DND-41 (cell line): ENCODE measurements around the gene COG6.

Source experiments
- ATAC-seq: fragments of 200-7000 bp; cut with Tn5 transposase; 3 replicates; pipeline ENCODE4 v1.9.1; 2021; ENCODE audit warnings: low read depth; ENCODE audit not compliant: insufficient read depth
- DNase-seq: peaks from one replicate; pipeline ENCODE4 v3.0.0-alpha.2; 2020
- H2AFZ ChIP-seq: 2 replicates; pipeline ENCODE4 v1.6.0; 2012; ENCODE audit warnings: low read depth, low read length
- H3K27ac ChIP-seq: 2 replicates; pipeline ENCODE4 v1.5.1; 2012; ENCODE audit warnings: low read length, inconsistent platforms
- H3K27me3 ChIP-seq: fragments of 200-600 bp; sonication (generic); 2 replicates; pipeline ENCODE4 v1.6.0; 2012; ENCODE audit warnings: low read length, mild to moderate bottlenecking, inconsistent platforms; ENCODE audit not compliant: insufficient read depth, poor library complexity
- H3K36me3 ChIP-seq: 2 replicates; pipeline ENCODE4 v1.5.1; 2012; ENCODE audit warnings: low read length, inconsistent platforms; ENCODE audit not compliant: insufficient read depth
- H3K4me1 ChIP-seq: 2 replicates; pipeline ENCODE4 v1.5.1; 2012; ENCODE audit warnings: mild to moderate bottlenecking, low read length; ENCODE audit not compliant: insufficient read depth
- H3K4me2 ChIP-seq: 2 replicates; pipeline ENCODE4 v1.6.0; 2012; ENCODE audit warnings: mild to moderate bottlenecking, moderate library complexity, low read length, inconsistent platforms; ENCODE audit not compliant: insufficient read depth
- H3K4me3 ChIP-seq, 2 experiments: fragments of 200-600 bp in 1 of 2; shearing (Covaris generic) in 1 of 2; 2 replicates each; pipeline ENCODE4 v1.5.1; 2012 to 2016; ENCODE audit warnings: inconsistent platforms in 2 of 2, low read length in 2 of 2, mild to moderate bottlenecking in 2 of 2, low read depth in 1 of 2, moderate library complexity in 1 of 2
- H3K79me2 ChIP-seq: 2 replicates; pipeline ENCODE4 v1.6.0; 2012; ENCODE audit warnings: low read length, inconsistent platforms; ENCODE audit not compliant: insufficient read depth
- H3K9ac ChIP-seq: 2 replicates; pipeline ENCODE4 v1.6.0; 2012; ENCODE audit warnings: low read depth, mild to moderate bottlenecking, inconsistent platforms, low read length, moderate library complexity
- H3K9me3 ChIP-seq: 2 replicates; pipeline ENCODE4 v1.5.1; 2012; ENCODE audit warnings: low read length, moderate library complexity, mild to moderate bottlenecking, inconsistent platforms; ENCODE audit not compliant: insufficient read depth, severe bottlenecking
- H4K20me1 ChIP-seq: 2 replicates; pipeline ENCODE4 v1.6.0; 2012; ENCODE audit warnings: low read length; ENCODE audit not compliant: insufficient read depth
- CTCF ChIP-seq: IDR thresholded peaks from 2 replicates; pipeline ENCODE4 v1.5.1; 2012; ENCODE audit warnings: borderline replicate concordance, low read length, moderate library complexity, mild to moderate bottlenecking; ENCODE audit not compliant: poor library complexity, severe bottlenecking; ENCODE audit errors: extremely low read depth
- EZH2 ChIP-seq: IDR thresholded peaks from 3 replicates; pipeline ENCODE4 v1.6.1; 2012; ENCODE audit warnings: borderline replicate concordance, low read depth, mild to moderate bottlenecking, moderate library complexity, low read length, inconsistent platforms; ENCODE audit not compliant: severe bottlenecking

COG6 gene

DNA sequence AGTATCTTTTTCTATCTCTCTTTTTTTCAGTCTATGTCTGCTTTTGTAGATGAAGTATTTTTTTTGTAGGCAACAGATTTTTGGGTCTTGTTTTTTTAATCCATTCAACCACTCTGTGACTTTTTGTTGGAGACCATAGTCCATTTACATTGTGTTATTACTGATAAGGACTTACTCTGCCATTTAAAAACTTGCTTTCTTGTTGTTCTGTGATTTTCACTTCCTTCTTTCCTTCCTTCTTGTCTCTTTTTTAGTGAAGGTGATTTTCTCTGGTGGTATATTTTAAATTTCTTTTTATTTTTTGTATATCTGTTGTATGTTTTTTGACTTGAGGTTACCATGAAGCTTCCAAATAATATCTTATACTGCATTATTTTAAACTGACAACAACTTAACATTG lies 79.5 kb downstream of the COG6 start:
- Histone ChIP-seq H3K9me3 (no peaks in the 10 kb centered on the region), H3K4me2 (no peak overlapping the region), H3K79me2 (no peaks in the 10 kb centered on the region), H2AFZ (no peak overlapping the region), H3K4me1 (no peaks in the 10 kb centered on the region), H3K27ac (no peak overlapping the region), H3K27me3 (no peaks in the 10 kb centered on the region), H3K9ac (no peak overlapping the region), H3K36me3 (peaks cover 10% of the 10 kb centered on the region; the same call in 1 of the 2 replicates), H3K4me3 (no peak overlapping the region), H4K20me1 (no peaks in the 10 kb centered on the region)
- DNase-seq (no peak), ATAC-seq (no peak)
- no peak for TF ChIP-seq CTCF
- no peak for TF ChIP-seq EZH2

GRCh38 chr13:39737047-39737446 lies 81.6 kb downstream of the COG6 start:
- TF ChIP-seq CTCF, result no peak
- TF ChIP-seq EZH2, result no peak
- no peaks in the 10 kb centered on the region for H3K79me2 ChIP-seq
- no peaks in the 10 kb centered on the region for H4K20me1 ChIP-seq
- no peaks in the 10 kb centered on the region for H3K9me3 ChIP-seq
- H3K4me3 ChIP-seq, result no peak overlapping the region
- no peak overlapping the region for H2AFZ ChIP-seq
- H3K4me1 ChIP-seq, result no peaks in the 10 kb centered on the region
- no peak overlapping the region for H3K27ac ChIP-seq
- H3K36me3 ChIP-seq, result peaks cover 10% of the 10 kb centered on the region; the same call in 1 of the 2 replicates
- H3K27me3 ChIP-seq, result no peaks in the 10 kb centered on the region
- DNase-seq (no peak), ATAC-seq (no peak)
- no peak overlapping the region for H3K9ac ChIP-seq
- no peak overlapping the region for H3K4me2 ChIP-seq

- H3K4me1 ChIP-seq, result no peaks in the 10 kb centered on the region
- H3K79me2 ChIP-seq, result no peaks in the 10 kb centered on the region
- H2AFZ ChIP-seq, result no peak overlapping the region
- no peak overlapping the region for H3K4me2 ChIP-seq
- no peak for DNase-seq
- no peak for TF ChIP-seq EZH2
- no peak for TF ChIP-seq CTCF
- no peak overlapping the region for H3K9ac ChIP-seq
- H3K27me3 ChIP-seq, result no peaks in the 10 kb centered on the region
- peaks cover 10% of the 10 kb centered on the region; the same call in 1 of the 2 replicates for H3K36me3 ChIP-seq
- H4K20me1 ChIP-seq, result no peaks in the 10 kb centered on the region
- no peak overlapping the region for H3K4me3 ChIP-seq
- no peak for ATAC-seq
- H3K27ac ChIP-seq, result no peak overlapping the region
- H3K9me3 ChIP-seq, result no peaks in the 10 kb centered on the region
Measured at GRCh38 chr13:39740761-39741160, 85.3 kb downstream of the COG6 start.

- Histone ChIP-seq H4K20me1 (no peaks in the 10 kb centered on the region), H3K79me2 (no peaks in the 10 kb centered on the region), H3K4me2 (no peak overlapping the region), H3K36me3 (peaks cover 4% of the 10 kb centered on the region; the same call in 1 of the 2 replicates), H3K27ac (no peak overlapping the region), H3K9ac (no peak overlapping the region), H3K4me1 (no peaks in the 10 kb centered on the region), H3K9me3 (no peaks in the 10 kb centered on the region), H2AFZ (no peak overlapping the region), H3K4me3 (no peak overlapping the region), H3K27me3 (no peaks in the 10 kb centered on the region)
- DNase-seq (no peak), ATAC-seq (no peak)
- no peak for TF ChIP-seq EZH2
- no peak for TF ChIP-seq CTCF
Measured at GRCh38 chr13:39748961-39749360, 93.5 kb downstream of the COG6 start.
